Activated gamma-delta T cell (primary cell): ENCODE results near the gene KCNK3.
"Not testable (repeated sequence)": the region's sequence is repeated elsewhere in the genome, so short reads cannot be mapped to it uniquely, and the experiment has no call there.

ENCODE experiments used
- DNase-seq: peaks from one replicate; lab custom pipeline; 2025; lab: John Stamatoyannopoulos, UW

KCNK3 gene

GRCh38 chr2:26665296-26665695, 27.2 kb upstream of the KCNK3 start:
- not testable (repeated sequence) for DNase-seq

DNA sequence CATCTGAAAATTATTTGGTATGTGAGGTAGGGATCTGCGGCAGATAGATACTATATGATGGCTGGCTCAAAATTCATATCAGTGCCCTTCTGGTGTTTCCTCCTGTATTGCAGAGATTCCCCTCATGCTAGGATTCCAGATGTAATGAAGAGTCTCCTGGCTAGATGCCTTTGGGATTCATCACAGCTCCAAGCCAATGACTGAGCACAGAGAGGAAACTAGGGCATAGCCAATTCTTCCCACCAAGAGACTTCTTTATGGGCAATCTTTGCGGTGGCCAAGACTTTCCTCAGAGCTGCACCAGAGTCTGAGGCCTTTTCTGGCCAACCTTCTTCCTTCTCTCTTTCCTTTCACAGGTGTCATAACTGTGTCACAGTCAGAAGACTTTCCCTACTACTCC, 25.9 kb upstream of the KCNK3 start:
- DNase-seq: no peak

- DNase-seq: no peak
Measured at GRCh38 chr2:26668041-26668440, 24.5 kb upstream of the KCNK3 start.

- no peak for DNase-seq
Measured at GRCh38 chr2:26668856-26669750, 23.4 kb upstream of the KCNK3 start.

GRCh38 chr2:26670171-26670570, 22.4 kb upstream of the KCNK3 start:
- no peak for DNase-seq

- DNase-seq: no peak
Measured at GRCh38 chr2:26670931-26671460, 21.5 kb upstream of the KCNK3 start.

- no peak for DNase-seq
Measured at GRCh38 chr2:26671691-26672090, 20.8 kb upstream of the KCNK3 start.

GRCh38 chr2:26672112-26672817, 20.3 kb upstream of the KCNK3 start:
- DNase-seq: no peak

DNA sequence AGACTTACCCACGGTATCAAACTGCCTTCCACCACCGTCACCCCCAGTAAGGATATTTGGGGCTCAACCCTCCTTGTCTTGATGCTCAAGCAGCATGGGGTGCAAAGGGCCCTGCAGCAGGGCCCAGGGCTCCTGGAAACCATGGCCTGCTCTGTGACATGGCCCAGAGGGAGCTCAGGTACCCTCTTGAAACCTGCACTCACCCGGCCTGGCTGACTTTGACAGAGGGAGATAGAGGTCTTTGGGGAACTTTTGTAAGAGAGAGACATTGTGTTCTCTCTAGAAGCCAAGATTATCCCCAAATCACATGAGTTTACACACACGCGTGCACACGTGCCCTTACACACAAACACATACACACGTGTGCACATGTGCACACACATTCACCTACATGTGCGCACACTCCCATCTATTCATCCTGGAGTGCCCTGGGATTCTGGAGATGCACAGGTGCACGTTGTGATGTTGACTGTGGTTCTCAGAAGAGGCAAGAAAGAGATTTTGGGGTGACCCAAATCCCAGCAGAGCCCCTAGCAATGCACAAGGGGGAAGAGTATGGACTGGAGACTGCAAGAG, 19.6 kb upstream of the KCNK3 start:
- DNase-seq: no peak

GRCh38 chr2:26674002-26674751, 18.3 kb upstream of the KCNK3 start:
- DNase-seq: no peak

DNA sequence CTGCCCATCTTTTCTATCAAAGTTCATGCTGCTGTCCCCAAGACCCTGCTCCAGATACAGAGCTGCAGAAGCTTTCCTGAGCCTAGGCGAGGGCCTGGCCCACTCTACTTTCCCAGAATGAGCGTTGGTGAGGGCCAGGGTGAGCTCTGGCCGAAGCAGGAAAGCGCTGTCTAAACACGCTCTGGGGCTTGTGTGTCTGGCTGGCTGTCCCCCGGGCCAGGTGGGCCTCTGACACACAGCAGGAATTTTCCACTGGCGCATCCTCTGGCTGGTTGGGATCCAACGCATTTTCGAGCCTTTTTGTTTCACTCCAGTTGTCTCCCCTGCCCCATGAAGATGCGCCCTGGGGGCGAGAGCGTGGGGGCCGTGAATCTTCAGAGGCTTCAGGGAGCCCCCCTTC, 17.8 kb upstream of the KCNK3 start:
- DNase-seq: no peak

GRCh38 chr2:26675651-26676255, 16.8 kb upstream of the KCNK3 start:
- DNase-seq: no peak

DNA sequence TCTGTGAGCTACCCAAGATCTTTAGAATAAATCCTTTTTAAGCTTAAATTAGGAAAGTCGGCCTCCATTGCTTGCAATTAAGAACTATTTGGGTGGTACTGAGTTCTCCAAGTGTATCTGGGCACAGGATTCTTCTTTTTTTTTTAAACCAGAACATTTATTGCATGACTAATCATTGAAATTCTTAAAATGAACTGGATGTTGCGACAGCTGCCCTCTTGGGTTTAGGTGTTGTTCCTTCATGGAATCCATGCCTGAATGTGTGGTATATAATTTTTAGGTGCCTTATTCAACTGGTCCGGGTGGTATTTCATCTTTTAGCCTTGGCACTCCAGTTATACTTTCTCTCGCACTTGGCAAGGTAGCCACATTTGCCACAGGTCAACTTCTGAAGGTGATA, 14.5 kb upstream of the KCNK3 start:
- DNase-seq: no peak

- no peak for DNase-seq
Measured at GRCh38 chr2:26679867-26680266, 12.7 kb upstream of the KCNK3 start.

DNA sequence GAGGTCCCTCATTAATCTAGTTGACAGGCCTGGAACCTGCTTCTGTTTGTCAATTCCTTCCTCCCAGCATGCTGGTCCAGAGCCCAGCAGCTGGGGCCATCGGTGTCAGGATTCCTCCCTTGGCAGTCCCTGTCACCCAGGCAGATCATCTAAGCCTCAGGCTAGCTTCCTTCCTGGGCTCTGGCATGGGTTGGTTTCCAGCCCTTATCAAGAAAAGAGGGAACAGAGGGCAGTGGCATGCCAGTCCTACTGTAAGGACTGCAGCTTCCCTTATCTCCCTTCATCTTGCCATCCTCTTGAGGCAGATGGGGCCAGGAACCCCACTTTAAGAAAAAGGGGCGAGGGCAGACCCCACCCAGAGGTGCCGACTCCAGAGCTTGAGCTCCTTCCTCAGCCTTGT, 10.9 kb upstream of the KCNK3 start:
- no peak for DNase-seq

DNA sequence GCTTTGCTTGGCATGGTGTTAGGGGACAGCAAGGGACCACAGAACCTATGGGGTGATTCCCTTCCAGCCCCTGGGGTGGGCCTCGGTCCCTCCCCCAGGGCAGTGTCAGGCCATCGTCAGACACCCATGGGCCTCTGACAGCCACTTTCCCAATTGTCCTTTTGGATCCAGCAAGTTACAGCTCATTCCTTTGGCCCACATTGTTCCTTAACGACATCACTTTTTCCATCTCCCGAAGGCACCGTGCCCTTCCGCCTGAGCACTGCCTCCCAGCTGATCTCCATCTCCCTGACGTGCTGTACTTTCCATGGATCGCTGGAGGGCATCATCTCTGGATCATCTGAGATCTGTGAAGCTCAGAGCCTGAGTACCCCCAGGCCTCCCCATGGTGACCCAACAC, 10.4 kb upstream of the KCNK3 start:
- no peak for DNase-seq

GRCh38 chr2:26683583-26683982, 8.9 kb upstream of the KCNK3 start:
- DNase-seq: no peak

- no peak for DNase-seq
Measured at GRCh38 chr2:26685341-26685740, 7.2 kb upstream of the KCNK3 start.

DNA sequence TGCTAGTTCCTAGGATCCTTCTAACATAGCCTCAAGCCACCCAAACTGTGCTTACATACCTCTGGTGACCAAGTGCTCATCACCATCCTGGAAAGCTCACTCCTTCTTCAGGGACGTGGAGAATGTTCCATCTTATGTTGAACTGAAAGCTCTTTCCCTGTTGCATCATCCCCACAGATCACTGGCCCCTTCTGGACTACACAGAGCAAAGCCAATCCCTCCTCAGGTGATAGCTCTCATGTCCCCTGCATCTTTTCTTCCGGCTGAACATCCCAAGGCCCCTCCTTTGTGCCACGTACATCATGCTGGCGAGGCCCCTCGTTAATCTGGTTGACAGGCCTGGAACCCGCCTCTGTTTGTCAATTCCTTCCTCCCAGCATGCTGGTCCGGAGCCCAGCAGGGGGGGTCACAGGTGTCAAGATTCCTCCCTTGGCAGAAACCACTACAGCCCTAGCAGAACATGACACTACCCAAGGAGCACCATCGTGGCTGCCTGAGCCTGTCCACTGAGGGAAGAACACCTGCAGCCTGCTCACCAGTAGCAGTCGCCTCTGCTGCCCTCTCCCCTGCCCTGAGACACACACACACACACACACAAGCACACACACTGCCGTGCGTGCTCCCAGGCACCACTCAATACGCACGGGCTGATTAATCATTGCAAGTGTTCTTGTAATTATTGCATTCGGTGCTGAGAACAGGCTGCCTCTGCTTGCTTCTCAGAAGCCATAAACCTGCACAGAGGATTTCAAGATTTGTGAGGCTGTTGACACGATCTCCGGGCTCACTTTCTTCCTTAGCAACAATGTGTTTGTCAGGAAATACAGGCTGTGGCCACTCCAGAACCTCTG, 6.3 kb upstream of the KCNK3 start:
- no peak for DNase-seq

- DNase-seq: no peak
Measured at GRCh38 chr2:26687328-26687727, 5.2 kb upstream of the KCNK3 start.

- no peak for DNase-seq
Measured at GRCh38 chr2:26687801-26688200, 4.7 kb upstream of the KCNK3 start.
